A673 (cell line): Measurements from ENCODE around the gene CSNK2B. TPM values are rescaled to one million over a fixed set of nuclear protein-coding genes. Genes with fewer than 3 reads are reported as not detected.

Experiments
- BruUV-seq: library from RNA; stranded (reverse); fragments of 400-500 nt; replicated peaks from 2 replicates; lab custom pipeline; 2021; lab: Mats Ljungman, UMichigan
- CTCF ChIA-PET: fragments of 300-600 bp; sonication (Branson Sonifier 250); formaldehyde crosslinking; loops from one replicate; lab custom pipeline; 2022; ENCODE audit warnings: antibody characterized with exemption; lab: Charles Lee
- POLR2A ChIA-PET: fragments of 300-600 bp; sonication (Branson Sonifier 250); formaldehyde crosslinking; loops from one replicate; lab custom pipeline; 2022; ENCODE audit warnings: antibody characterized with exemption; ENCODE audit not compliant: low non-redundant PET; lab: Charles Lee
- DNase-seq: peaks from one replicate; pipeline ENCODE4 v3.0.0-alpha.2; 2015; ENCODE audit warnings: low spot score
- H3K27ac ChIP-seq: fragments of 200-600 bp; sonication (generic); 2 replicates; pipeline ENCODE4 v1.5.1; 2016; ENCODE audit warnings: mixed run types, low read depth, mild to moderate bottlenecking, mixed read lengths, antibody characterized with exemption, low read length; ENCODE audit not compliant: poor library complexity, severe bottlenecking
- H3K27me3 ChIP-seq: fragments of 200-600 bp; sonication (generic); replicated peaks from 2 replicates; pipeline ENCODE4 v1.6.1; 2017; ENCODE audit warnings: mixed run types, low read depth, mild to moderate bottlenecking, mixed read lengths, antibody characterized with exemption, low read length; ENCODE audit not compliant: insufficient read depth, poor library complexity
- H3K36me3 ChIP-seq: fragments of 200-600 bp; sonication (generic); 2 replicates; pipeline ENCODE4 v1.6.1; 2016; ENCODE audit warnings: mixed run types, mild to moderate bottlenecking, mixed read lengths, antibody characterized with exemption, low read length; ENCODE audit not compliant: insufficient read depth, poor library complexity, severe bottlenecking
- H3K4me1 ChIP-seq: fragments of 200-600 bp; sonication (generic); 2 replicates; pipeline ENCODE4 v1.6.1; 2017; ENCODE audit warnings: mixed run types, mild to moderate bottlenecking, mixed read lengths, antibody characterized with exemption, low read length; ENCODE audit not compliant: insufficient read depth, poor library complexity, severe bottlenecking
- H3K4me3 ChIP-seq: fragments of 200-600 bp; sonication (generic); 2 replicates; pipeline ENCODE4 v1.5.1; 2016; ENCODE audit warnings: low read depth, mixed run types, mild to moderate bottlenecking, mixed read lengths, low read length; ENCODE audit not compliant: poor library complexity, severe bottlenecking
- H3K9me3 ChIP-seq: fragments of 200-600 bp; sonication (generic); 2 replicates; pipeline ENCODE4 v1.6.1; 2016; ENCODE audit warnings: mixed run types, low read depth, mild to moderate bottlenecking, mixed read lengths, antibody characterized with exemption, low read length; ENCODE audit not compliant: poor library complexity, severe bottlenecking
- EZH2 ChIP-seq: fragments of 200-600 bp; sonication (generic); IDR thresholded peaks from 2 replicates; pipeline ENCODE4 v1.6.1; 2017; ENCODE audit warnings: borderline replicate concordance, low read depth, mild to moderate bottlenecking, mixed read lengths, antibody characterized with exemption, low read length; ENCODE audit not compliant: poor library complexity, severe bottlenecking
- intact Hi-C: fragments of 100-400 bp; cut with micrococcal nuclease; formaldehyde crosslinking; loops from one replicate; pipeline ENCODE4 v1.10.0; 2022; ENCODE audit not compliant: unreplicated experiment
- microRNA-seq: library from miRNA; unstranded; fragments of <30 nt; microRNA quantifications from one replicate; pipeline ENCODE4 v1.2.0, GENCODE V29; 2021
- total RNA-seq: library from RNA; stranded (reverse); gene quantifications from 2 replicates; pipeline ENCODE4 v1.2.3, GENCODE V29; 2021
- TF ChIP-seq, protein P1 (sequence below): fragments of 300-800, 200-600 bp; sonication (generic); conservative IDR thresholded peaks from 2 replicates; pipeline ENCODE4 v1.5.1; 2017; ENCODE audit warnings: low read depth, mild to moderate bottlenecking, antibody characterized with exemption, low read length, moderate library complexity, mixed read lengths

Gene CSNK2B
- total RNA-seq, 1 experiment from 2014 or later: 253 TPM

DNA sequence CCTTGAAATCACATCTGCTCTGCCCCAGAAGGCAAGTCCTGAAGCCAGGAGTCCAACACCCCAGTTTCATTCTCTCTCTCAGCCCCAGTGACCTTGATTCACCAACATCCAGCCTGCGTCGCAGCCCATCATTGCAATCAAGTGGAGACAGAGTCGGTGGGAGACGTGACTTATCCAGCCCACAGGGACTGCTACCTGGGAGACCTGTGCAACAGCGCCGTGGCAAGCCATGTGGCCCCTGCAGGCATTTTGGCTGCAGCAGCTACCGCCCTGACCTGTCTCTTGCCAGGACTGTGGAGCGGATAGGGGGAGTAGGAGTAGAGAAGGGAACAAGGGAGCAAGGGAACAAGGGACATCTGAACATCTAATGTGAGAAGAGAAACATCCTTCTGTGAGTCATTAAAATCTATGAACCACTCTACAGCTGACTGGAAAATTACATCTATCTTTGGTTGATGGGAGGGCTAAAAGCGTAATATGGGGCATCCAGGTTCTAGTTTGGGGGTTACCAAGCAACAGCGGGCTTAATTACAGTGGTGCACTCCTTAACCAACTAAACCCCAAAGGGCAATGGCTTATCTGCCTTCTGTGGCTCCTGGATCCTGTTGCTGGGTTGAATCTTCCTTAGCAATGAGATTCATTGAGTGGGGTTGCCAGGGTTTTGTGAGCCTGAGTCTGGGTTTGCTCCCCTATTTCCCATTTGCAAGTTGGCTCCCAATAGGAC is 51.8 kb downstream of the CSNK2B start:
- ChIA-PET POLR2A (no interaction called here), CTCF (no interaction called here)
- H3K36me3 ChIP-seq: no peaks in the 10 kb centered on the region
- TF ChIP-seq, protein P1, sequence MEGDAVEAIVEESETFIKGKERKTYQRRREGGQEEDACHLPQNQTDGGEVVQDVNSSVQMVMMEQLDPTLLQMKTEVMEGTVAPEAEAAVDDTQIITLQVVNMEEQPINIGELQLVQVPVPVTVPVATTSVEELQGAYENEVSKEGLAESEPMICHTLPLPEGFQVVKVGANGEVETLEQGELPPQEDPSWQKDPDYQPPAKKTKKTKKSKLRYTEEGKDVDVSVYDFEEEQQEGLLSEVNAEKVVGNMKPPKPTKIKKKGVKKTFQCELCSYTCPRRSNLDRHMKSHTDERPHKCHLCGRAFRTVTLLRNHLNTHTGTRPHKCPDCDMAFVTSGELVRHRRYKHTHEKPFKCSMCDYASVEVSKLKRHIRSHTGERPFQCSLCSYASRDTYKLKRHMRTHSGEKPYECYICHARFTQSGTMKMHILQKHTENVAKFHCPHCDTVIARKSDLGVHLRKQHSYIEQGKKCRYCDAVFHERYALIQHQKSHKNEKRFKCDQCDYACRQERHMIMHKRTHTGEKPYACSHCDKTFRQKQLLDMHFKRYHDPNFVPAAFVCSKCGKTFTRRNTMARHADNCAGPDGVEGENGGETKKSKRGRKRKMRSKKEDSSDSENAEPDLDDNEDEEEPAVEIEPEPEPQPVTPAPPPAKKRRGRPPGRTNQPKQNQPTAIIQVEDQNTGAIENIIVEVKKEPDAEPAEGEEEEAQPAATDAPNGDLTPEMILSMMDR: no peak
- TF ChIP-seq EZH2: no peak
- H3K4me1 ChIP-seq: no peaks in the 10 kb centered on the region
- H3K27ac ChIP-seq: no peak overlapping the region
- no peaks in the 10 kb centered on the region for H3K9me3 ChIP-seq
- no peak for DNase-seq
- intact Hi-C loops: no loop called here
- no peaks in the 10 kb centered on the region for H3K27me3 ChIP-seq
- BruUV-seq: no TSS peak
- H3K4me3 ChIP-seq: no peak overlapping the region

DNA sequence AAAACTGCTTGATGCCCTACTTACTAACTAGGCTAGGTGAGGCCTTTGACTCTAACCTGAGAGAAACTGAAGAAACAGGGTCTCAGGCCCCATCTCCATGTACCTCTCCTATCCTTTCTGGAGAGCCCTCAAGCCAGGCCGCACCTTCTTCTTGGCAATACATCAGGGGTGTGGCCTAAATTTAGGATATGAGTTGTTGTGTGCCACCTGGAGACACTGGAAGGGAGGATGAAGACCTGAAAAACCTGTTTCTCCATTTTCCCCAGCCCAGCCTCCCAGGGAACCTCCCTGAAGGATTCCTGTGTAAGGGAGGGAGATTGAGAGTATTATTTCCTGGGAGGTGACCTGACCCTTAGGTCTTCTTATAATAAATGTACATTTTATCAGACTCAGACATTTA is 52.4 kb downstream of the CSNK2B start:
- ChIA-PET CTCF (no interaction called here), POLR2A (no interaction called here)
- Histone ChIP-seq H3K9me3 (no peaks in the 10 kb centered on the region), H3K4me1 (no peaks in the 10 kb centered on the region), H3K36me3 (no peaks in the 10 kb centered on the region), H3K4me3 (no peak overlapping the region), H3K27ac (no peak overlapping the region), H3K27me3 (no peaks in the 10 kb centered on the region)
- TF ChIP-seq, protein P1: no peak
- no peak for TF ChIP-seq EZH2
- intact Hi-C loops: no loop called here
- BruUV-seq: no TSS peak
- no peak for DNase-seq

DNA sequence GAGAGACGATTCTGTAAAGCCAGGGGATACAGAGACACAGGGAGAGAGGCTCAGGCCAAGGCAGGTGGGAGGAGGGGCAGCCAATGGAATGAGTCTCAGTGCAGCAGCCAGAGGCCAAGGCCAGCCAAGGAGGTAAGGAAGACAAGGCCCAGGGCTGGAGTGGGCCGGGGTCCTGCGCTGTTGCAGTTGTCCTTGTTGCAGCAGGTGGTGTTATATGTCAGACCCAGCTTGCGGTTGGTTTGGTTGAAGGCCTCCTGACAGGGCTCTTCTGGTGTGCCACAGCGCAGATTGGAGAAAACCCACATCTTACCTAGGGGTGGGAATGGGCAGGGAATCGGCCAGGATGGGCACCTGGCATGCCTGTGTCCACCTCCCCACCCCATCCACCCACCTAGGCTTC is 53.1 kb downstream of the CSNK2B start:
- H3K27ac ChIP-seq: no peak overlapping the region
- H3K4me3 ChIP-seq: no peak overlapping the region
- no peaks in the 10 kb centered on the region for H3K27me3 ChIP-seq
- ChIA-PET POLR2A (no interaction called here), CTCF (no interaction called here)
- H3K9me3 ChIP-seq: no peaks in the 10 kb centered on the region
- no peaks in the 10 kb centered on the region for H3K36me3 ChIP-seq
- BruUV-seq: no TSS peak
- no peaks in the 10 kb centered on the region for H3K4me1 ChIP-seq
- no peak for TF ChIP-seq EZH2
- TF ChIP-seq, protein P1: no peak
- intact Hi-C loops: no loop called here
- no peak for DNase-seq

Small RNAs within 50 kb of the gene (microRNA-seq; reads per million reads assigned to microRNA genes)
- not detected for gene MIR4646
- gene MIR6832: 1.1 reads per million

Other genes starting within 250 kb of the CSNK2B start
- 11.1 and 12.7 TPM in 2 replicates for gene MICB, start 167.9 kb upstream of the CSNK2B start, total RNA-seq
- not detected in 2 replicates for gene MCCD1, start 137.1 kb upstream of the CSNK2B start, total RNA-seq
- 558 and 594 TPM in 2 replicates for gene DDX39B, start 124.1 kb upstream of the CSNK2B start, total RNA-seq
- 2.5 and 3.1 TPM in 2 replicates for gene ATP6V1G2, start 119.5 kb upstream of the CSNK2B start, total RNA-seq
- 15.7 and 17.2 TPM in 2 replicates for gene NFKBIL1, start 118.5 kb upstream of the CSNK2B start, total RNA-seq
- not detected in 2 replicates for gene LTA, start 93.8 kb upstream of the CSNK2B start, total RNA-seq
- 0.17 and 0.42 TPM in 2 replicates for gene TNF, start 90.5 kb upstream of the CSNK2B start, total RNA-seq
- not detected in 2 replicates for gene LTB, start 83.7 kb upstream of the CSNK2B start, total RNA-seq
- not detected in 2 replicates for gene LST1, start 79.8 kb upstream of the CSNK2B start, total RNA-seq
- not detected in 2 replicates for gene NCR3, start 73.1 kb upstream of the CSNK2B start, total RNA-seq
- 0.64 and 0.68 TPM in 2 replicates for gene AIF1, start 50.8 kb upstream of the CSNK2B start, total RNA-seq
- 289 and 313 TPM in 2 replicates for gene PRRC2A, start 45.4 kb upstream of the CSNK2B start, total RNA-seq
- gene BAG6, start 13.4 kb upstream of the CSNK2B start, total RNA-seq: 391 and 393 TPM in 2 replicates
- gene APOM, start 10.2 kb upstream of the CSNK2B start, total RNA-seq: 2.5 and 4.8 TPM in 2 replicates
- 20.1 and 21.3 TPM in 2 replicates for gene C6orf47, start 5.3 kb upstream of the CSNK2B start, total RNA-seq
- gene GPANK1, start 1.1 kb upstream of the CSNK2B start, total RNA-seq: 27.7 and 32.0 TPM in 2 replicates
- 18.9 and 19.4 TPM in 2 replicates for gene LY6G5B, start 3.9 kb downstream of the CSNK2B start, total RNA-seq
- 3.9 and 6.8 TPM in 2 replicates for gene LY6G5C, start 15.0 kb downstream of the CSNK2B start, total RNA-seq
- 36.3 and 45.6 TPM in 2 replicates for gene ABHD16A, start 37.2 kb downstream of the CSNK2B start, total RNA-seq
- gene LY6G6F, start 40.8 kb downstream of the CSNK2B start, total RNA-seq: not detected in 2 replicates
- not detected in 2 replicates for gene LY6G6D, start 49.3 kb downstream of the CSNK2B start, total RNA-seq
- 0.42 and 0.80 TPM in 2 replicates for gene LY6G6C, start 55.7 kb downstream of the CSNK2B start, total RNA-seq
- not detected in 2 replicates for gene MPIG6B, start 57.3 kb downstream of the CSNK2B start, total RNA-seq
- gene DDAH2, start 63.2 kb downstream of the CSNK2B start, total RNA-seq: 68.2 and 86.7 TPM in 2 replicates
- gene CLIC1, start 70.5 kb downstream of the CSNK2B start, total RNA-seq: 371 and 431 TPM in 2 replicates
- 76.4 and 102 TPM in 2 replicates for gene MSH5, start 73.9 kb downstream of the CSNK2B start, total RNA-seq
- gene SAPCD1, start 96.6 kb downstream of the CSNK2B start, total RNA-seq: 9.9 and 19.9 TPM in 2 replicates
- gene VWA7, start 111.2 kb downstream of the CSNK2B start, total RNA-seq: 2.7 and 2.8 TPM in 2 replicates
- 233 and 247 TPM in 2 replicates for gene VARS1, start 129.7 kb downstream of the CSNK2B start, total RNA-seq
- 99.8 and 104 TPM in 2 replicates for gene LSM2, start 140.9 kb downstream of the CSNK2B start, total RNA-seq
- gene HSPA1L, start 149.2 kb downstream of the CSNK2B start, total RNA-seq: 1.1 and 1.4 TPM in 2 replicates
- 113 and 129 TPM in 2 replicates for gene HSPA1A, start 149.5 kb downstream of the CSNK2B start, total RNA-seq
- 116 and 131 TPM in 2 replicates for gene HSPA1B, start 161.7 kb downstream of the CSNK2B start, total RNA-seq
- 28.5 and 34.3 TPM in 2 replicates for gene NEU1, start 196.7 kb downstream of the CSNK2B start, total RNA-seq
- not detected in 2 replicates for gene SLC44A4, start 212.9 kb downstream of the CSNK2B start, total RNA-seq
- 117 TPM in 2 replicates for gene EHMT2, start 231.6 kb downstream of the CSNK2B start, total RNA-seq
- 21.3 and 25.5 TPM in 2 replicates for gene ZBTB12, start 236.0 kb downstream of the CSNK2B start, total RNA-seq